ENCODE measurements around the gene MEIS2. TPM values are rescaled to one million over a fixed set of nuclear protein-coding genes. Genes with fewer than 3 reads are reported as not detected.

The MEIS2 gene
- total and polyA plus RNA-seq, 8 donors: 3.9 to 77.7 (median 25.9) TPM

DNA sequence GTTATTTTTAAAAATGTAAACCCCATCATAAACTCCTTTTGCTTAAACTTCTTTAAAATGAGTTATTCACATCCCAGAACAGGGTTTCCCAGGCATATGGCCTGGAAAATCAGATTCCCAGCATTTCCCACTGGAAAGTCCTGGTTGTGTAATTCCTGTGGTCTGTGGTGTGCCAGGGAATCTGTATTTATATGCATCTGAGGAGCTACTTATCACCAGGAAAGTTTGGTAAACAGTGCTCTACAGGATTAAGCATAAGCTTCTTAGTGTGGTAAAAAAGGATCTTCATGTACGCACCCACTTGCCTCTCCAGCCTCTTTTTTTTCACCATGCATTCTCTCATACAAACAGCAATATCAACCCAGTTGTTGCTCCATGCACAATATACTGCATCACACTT is 28.2 kb downstream of the MEIS2 start:
- intact Hi-C loops (cut with DNase I; ENCODE audit: low total_unique reads): no loop called here

DNA sequence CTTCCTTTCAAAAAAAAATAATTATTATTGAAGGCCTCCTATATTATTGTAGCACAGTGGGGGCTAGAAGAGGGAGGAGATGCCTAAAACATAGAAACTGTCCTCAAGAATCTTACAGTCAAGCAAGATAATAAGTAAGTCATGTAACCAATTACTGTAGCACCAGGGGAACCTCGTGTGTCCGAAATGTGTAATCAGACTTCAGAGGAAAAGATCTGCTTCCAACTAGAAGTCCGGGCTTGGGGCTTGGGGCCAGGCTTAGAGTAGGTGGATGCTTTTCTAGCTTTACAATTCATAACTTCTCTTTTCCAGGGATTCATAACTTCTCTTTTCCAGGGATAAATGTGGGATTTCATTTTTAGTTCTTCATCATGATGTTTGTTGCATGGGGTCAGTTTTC is 29.2 kb downstream of the MEIS2 start:
- no peak for DNase-seq
- WGBS, 5 donors: 71 to 88% (median 86%) methylated on average over 3 of the region's 3 CpGs
- intact Hi-C loops (cut with DNase I; ENCODE audit: low total_unique reads): no loop called here

More for the DNA sequence above, 28.2 kb downstream of the MEIS2 start:
- DNase-seq: no peak
- no peak overlapping the region for H3K27ac ChIP-seq
- H3K27me3 ChIP-seq: no peaks in the 10 kb centered on the region
- no peak overlapping the region for H3K4me3 ChIP-seq
- WGBS, 5 donors: 82 to 97% (median 85%) methylated on average over 1 of the region's 1 CpG
- no peaks in the 10 kb centered on the region for H3K9me3 ChIP-seq
- TF ChIP-seq POLR2AphosphoS5 (IDR thresholded peaks at IDR 0.05): no peak
- TF ChIP-seq, protein P1, sequence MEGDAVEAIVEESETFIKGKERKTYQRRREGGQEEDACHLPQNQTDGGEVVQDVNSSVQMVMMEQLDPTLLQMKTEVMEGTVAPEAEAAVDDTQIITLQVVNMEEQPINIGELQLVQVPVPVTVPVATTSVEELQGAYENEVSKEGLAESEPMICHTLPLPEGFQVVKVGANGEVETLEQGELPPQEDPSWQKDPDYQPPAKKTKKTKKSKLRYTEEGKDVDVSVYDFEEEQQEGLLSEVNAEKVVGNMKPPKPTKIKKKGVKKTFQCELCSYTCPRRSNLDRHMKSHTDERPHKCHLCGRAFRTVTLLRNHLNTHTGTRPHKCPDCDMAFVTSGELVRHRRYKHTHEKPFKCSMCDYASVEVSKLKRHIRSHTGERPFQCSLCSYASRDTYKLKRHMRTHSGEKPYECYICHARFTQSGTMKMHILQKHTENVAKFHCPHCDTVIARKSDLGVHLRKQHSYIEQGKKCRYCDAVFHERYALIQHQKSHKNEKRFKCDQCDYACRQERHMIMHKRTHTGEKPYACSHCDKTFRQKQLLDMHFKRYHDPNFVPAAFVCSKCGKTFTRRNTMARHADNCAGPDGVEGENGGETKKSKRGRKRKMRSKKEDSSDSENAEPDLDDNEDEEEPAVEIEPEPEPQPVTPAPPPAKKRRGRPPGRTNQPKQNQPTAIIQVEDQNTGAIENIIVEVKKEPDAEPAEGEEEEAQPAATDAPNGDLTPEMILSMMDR (IDR thresholded peaks at IDR 0.05): no peak
- TF ChIP-seq POLR2A (IDR thresholded peaks at IDR 0.05): no peak
- TF ChIP-seq EP300 (IDR thresholded peaks at IDR 0.05): no peak
- peaks cover 0 to 13% (median 11%) of the 10 kb centered on the region in 4 donors for H3K36me3 ChIP-seq
- peaks cover 0 to 27% (median 0%) of the 10 kb centered on the region in 4 donors for H3K4me1 ChIP-seq

DNA sequence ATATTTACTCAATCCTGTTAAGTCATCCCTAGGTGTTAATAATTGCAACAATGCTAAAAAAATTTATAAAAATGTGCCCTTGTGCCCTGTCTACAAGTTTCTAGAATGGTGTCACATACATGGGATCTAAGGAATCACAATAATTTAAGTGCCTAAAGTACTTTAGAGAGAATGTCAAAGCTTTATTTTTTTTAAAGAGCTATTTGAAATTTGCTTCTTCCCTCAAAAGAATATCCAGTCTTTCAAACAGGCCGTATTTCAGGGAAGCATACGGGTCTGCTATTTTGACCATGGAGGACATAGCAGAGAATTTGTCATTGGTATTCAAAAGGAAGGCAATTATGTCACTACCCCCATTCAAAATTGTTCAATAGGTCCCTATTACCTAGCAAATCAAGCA is 29.7 kb downstream of the MEIS2 start:
- DNase-seq: no peak
- Histone ChIP-seq H3K36me3 (peaks cover 0 to 18% (median 12%) of the 10 kb centered on the region in 4 donors), H3K27ac (no peak overlapping the region), H3K9me3 (no peaks in the 10 kb centered on the region), H3K4me3 (no peak overlapping the region), H3K4me1 (peaks cover 0 to 16% (median 0%) of the 10 kb centered on the region in 4 donors), H3K27me3 (no peaks in the 10 kb centered on the region)
- TF ChIP-seq, protein P1 (IDR thresholded peaks at IDR 0.05): no peak
- no peak for TF ChIP-seq POLR2A (IDR thresholded peaks at IDR 0.05)
- no peak for TF ChIP-seq EP300 (IDR thresholded peaks at IDR 0.05)
- no peak for TF ChIP-seq POLR2AphosphoS5 (IDR thresholded peaks at IDR 0.05)
- WGBS, 5 donors: 50 to 90% (median 80%) methylated on average over 2 of the region's 2 CpGs
- intact Hi-C loops (cut with DNase I; ENCODE audit: low total_unique reads): no loop called here

More for the DNA sequence above, 29.2 kb downstream of the MEIS2 start:
- H3K4me1 ChIP-seq: peaks cover 0 to 18% (median 0%) of the 10 kb centered on the region in 4 donors
- H3K4me3 ChIP-seq: no peak overlapping the region
- TF ChIP-seq POLR2AphosphoS5 (IDR thresholded peaks at IDR 0.05) (no peak), POLR2A (IDR thresholded peaks at IDR 0.05) (no peak), EP300 (IDR thresholded peaks at IDR 0.05) (no peak)
- TF ChIP-seq, protein P1 (IDR thresholded peaks at IDR 0.05): no peak
- H3K27ac ChIP-seq: no peak overlapping the region
- no peaks in the 10 kb centered on the region for H3K27me3 ChIP-seq
- H3K36me3 ChIP-seq: peaks cover 0 to 18% (median 12%) of the 10 kb centered on the region in 4 donors
- H3K9me3 ChIP-seq: no peaks in the 10 kb centered on the region

DNA sequence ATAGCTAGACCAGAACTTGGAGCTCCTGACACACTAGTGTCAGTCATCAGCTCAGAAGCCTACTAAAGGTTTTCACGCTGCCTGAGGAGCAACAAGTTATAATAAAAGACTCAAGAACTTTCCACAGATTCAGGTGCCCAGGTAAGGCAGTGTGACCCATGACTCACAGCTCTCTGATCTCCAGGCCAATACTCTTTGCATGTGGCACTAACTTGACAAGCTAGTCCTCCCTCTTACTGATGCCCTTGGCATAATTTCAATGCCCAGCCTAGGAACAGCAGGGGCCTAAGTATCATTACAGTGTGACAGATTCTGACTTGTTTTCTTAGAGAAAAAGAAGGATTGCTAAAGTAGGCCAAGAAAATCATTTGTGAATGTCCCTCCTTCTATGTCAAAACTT is 38.4 kb downstream of the MEIS2 start:
- Histone ChIP-seq H3K9me3 (no peaks in the 10 kb centered on the region), H3K4me1 (peaks cover 0 to 31% (median 19%) of the 10 kb centered on the region in 4 donors), H3K27me3 (no peaks in the 10 kb centered on the region), H3K4me3 (no peak overlapping the region), H3K36me3 (peaks cover 0 to 8% (median 2%) of the 10 kb centered on the region in 4 donors), H3K27ac (no peak overlapping the region)
- WGBS, 5 donors: 79 to 95% (median 88%) methylated on average over 1 of the region's 1 CpG
- DNase-seq: no peak
- intact Hi-C loops (cut with DNase I; ENCODE audit: low total_unique reads): no loop called here
- no peak for TF ChIP-seq POLR2AphosphoS5 (IDR thresholded peaks at IDR 0.05)
- TF ChIP-seq, protein P1 (IDR thresholded peaks at IDR 0.05): no peak
- TF ChIP-seq EP300 (IDR thresholded peaks at IDR 0.05): no peak
- no peak for TF ChIP-seq POLR2A (IDR thresholded peaks at IDR 0.05)

Measured in stomach (tissue), 9 donors.